Lung (tissue), 10 donors: ENCODE results near the gene SPDYE2B. TPM values are rescaled to one million over a fixed set of nuclear protein-coding genes. Genes with fewer than 3 reads are reported as not detected.
"Not testable (repeated sequence)": the region's sequence is repeated elsewhere in the genome, so short reads cannot be mapped to it uniquely, and the experiment has no call there.

Source experiments
- ATAC-seq: fragments of 200-7000 bp; cut with Tn5 transposase; one replicate; pipeline ENCODE4 v1.9.1; 2020; ENCODE audit warnings: moderate number of reproducible peaks; ENCODE audit not compliant: insufficient read depth, low FRiP score
- DNase-seq, 3 donors: peaks; one replicate each; pipeline ENCODE4 v3.0.0-alpha.2; 2013 to 2017
- H3K27ac ChIP-seq, 2 donors: one replicate each; pipeline ENCODE4 v1.5.1; 2013; ENCODE audit warnings: mild to moderate bottlenecking in 2 of 2, moderate library complexity in 2 of 2, control low read depth in 1 of 2, inconsistent platforms in 1 of 2, low read depth in 1 of 2, low read length in 1 of 2
- H3K27me3 ChIP-seq, 3 donors: one replicate each; pipeline ENCODE4 v1.5.1; 2013; ENCODE audit warnings: low read length in 2 of 3; ENCODE audit not compliant: control insufficient read depth in 3 of 3, insufficient read depth in 3 of 3
- H3K36me3 ChIP-seq, 4 donors: one replicate each; pipeline ENCODE4 v1.5.1; 2013; ENCODE audit warnings: low read length in 4 of 4, mild to moderate bottlenecking in 1 of 4, moderate library complexity in 1 of 4; ENCODE audit not compliant: control insufficient read depth in 4 of 4, insufficient read depth in 4 of 4
- H3K4me1 ChIP-seq, 5 donors: one replicate each; pipeline ENCODE4 v1.5.1; 2013; ENCODE audit warnings: low read length in 5 of 5, mild to moderate bottlenecking in 2 of 5, moderate library complexity in 1 of 5; ENCODE audit not compliant: control insufficient read depth in 5 of 5, insufficient read depth in 5 of 5
- H3K4me3 ChIP-seq: one replicate; pipeline ENCODE4 v1.5.1; 2013; ENCODE audit warnings: mild to moderate bottlenecking, control low read depth, moderate library complexity
- H3K9ac ChIP-seq, 2 donors: one replicate each; pipeline ENCODE4 v1.5.1; 2013; ENCODE audit warnings: low read length in 2 of 2, control low read depth in 1 of 2; ENCODE audit not compliant: insufficient read depth in 1 of 2
- H3K9me3 ChIP-seq, 4 donors: one replicate each; pipeline ENCODE4 v1.5.1; 2013; ENCODE audit warnings: low read length in 3 of 4, mild to moderate bottlenecking in 1 of 4, moderate library complexity in 1 of 4; ENCODE audit not compliant: control insufficient read depth in 4 of 4, insufficient read depth in 3 of 4
- WGBS, 2 donors: extraction: QIAGEN DNeasy Blood & Tissue Kit; methylation state at CpG; one replicate each; pipeline ENCODE4 v1.1.7; 2013; 5-methylcytosine and 5-hydroxymethylcytosine counted together
- polyA plus RNA-seq, 2 donors: library from polyadenylated mRNA; stranded (reverse); fragments of 200-250 nt; gene quantifications; one replicate each; pipeline ENCODE4 v1.2.1, GENCODE V29; 2013
- total RNA-seq, 2 donors: library from RNA; depleted of rRNA in 1 of 2; stranded (reverse); fragments of >200 nt in 1 of 2; gene quantifications; one replicate each; pipeline ENCODE4 v1.2.1, GENCODE V29; 2014 to 2021
- donor health status: Bipolar disorder and iron deficiency.
- donor health status: healthy.
- donor health status: DM: yes; HTN: yes; CAD: no.

Gene SPDYE2B
- total and polyA plus RNA-seq, 4 donors = not detected

DNA sequence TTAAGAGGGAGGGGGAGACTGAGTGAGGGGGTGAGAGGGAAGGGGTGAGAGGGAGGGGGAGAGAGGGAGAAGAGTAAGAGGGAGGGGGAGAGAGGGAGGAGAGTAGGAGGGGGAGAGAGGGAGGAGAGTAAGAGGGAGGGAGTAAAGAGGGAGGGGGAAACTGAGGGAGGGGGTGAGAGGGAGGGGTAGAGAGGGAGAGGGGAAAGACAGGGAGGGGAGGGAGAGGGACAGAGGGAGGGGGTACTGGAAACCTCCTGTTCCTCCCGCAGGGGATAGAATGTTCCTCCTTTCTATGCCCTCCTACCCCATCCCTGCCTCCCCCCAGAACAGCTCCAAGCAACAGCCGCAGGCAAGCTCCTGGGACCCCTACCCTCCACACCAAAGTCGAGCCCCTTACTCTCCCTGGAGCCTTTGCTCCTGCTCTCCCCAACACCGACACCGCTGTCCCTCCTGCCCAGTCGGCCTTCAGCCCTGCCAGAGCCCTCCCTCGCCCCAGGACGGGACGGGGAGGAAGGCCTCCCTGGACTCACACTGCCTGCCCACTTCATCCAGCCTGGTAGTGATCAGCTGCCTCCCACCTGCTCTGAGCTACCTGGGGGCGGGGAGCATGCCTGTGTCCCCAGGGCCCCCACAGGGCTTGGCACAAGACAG, 38.3 kb upstream of the SPDYE2B start:
- not testable (repeated sequence) for H3K4me1 ChIP-seq, H3K4me3 ChIP-seq, H3K27me3 ChIP-seq, ATAC-seq, H3K9ac ChIP-seq, H3K36me3 ChIP-seq, H3K9me3 ChIP-seq
- DNase-seq = peak; percentile 4 to 29 (median 18)
- WGBS, 2 donors = 20 to 36% methylated on average over 7 to 8 of the region's 10 CpGs
- peak overlapping the region in 1 of 2 donors; percentile 92 for H3K27ac ChIP-seq

DNA sequence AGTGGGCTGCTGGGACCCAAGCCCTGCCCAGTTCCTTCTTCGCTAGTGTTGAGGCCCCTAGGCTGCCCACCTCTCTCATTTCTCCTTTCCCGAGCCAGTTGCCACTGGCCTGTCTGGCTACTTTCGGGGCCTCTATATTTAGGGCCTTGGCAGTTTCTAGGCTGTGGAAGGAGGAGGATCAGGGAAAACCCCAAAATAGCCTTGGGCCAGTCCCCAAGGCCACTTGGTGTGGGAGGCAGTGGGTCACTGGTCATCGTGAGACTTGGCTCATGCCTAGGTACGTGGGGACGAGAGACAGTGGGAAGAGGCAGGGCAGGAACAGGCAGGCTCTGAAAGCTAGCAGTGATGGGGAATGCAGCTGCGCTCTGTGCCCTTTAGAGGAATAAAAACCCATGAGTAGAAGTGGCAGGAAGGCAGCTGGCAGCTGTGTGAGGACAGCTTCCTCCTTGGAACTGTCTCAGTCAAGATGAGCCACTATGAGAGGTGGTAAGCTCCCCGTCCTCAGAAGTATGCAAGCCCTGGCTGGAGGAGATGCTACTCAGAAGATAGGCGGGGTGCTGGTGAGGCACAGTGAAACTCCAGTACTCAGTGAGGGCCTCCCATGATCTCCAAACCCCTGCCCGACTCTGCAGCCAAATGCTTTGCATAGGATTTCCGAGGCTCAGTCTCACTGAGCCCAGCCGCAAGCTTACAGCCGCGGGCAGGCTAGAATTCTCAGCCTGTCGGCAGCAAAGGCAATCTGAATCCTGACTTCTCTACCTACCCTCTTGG, 36.4 kb upstream of the SPDYE2B start:
- ATAC-seq, H3K9ac ChIP-seq, H3K4me1 ChIP-seq, H3K9me3 ChIP-seq, H3K36me3 ChIP-seq, DNase-seq, H3K4me3 ChIP-seq, H3K27me3 ChIP-seq: not testable (repeated sequence)
- peak overlapping the region in 1 of 2 donors; percentile 51 for H3K27ac ChIP-seq
- WGBS, 2 donors = 56 to 74% methylated on average over 3 to 4 of the region's 15 CpGs

DNA sequence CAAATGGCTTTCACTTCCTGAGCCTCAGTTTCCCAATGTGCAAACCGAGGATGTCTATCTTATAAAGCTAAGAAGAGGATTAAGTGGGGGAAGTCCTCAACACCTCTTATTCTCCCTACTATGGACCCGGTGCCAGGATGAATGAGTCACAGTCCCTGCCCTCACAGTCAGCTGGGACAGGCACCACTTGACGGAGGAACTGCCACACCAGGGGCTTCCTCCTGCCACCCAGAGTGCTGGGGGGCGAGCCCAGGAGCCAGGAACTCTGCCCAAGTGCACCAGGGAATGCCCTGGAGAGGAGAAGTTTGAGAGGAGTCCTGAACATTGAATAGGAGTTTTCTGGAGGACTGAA, 35.8 kb upstream of the SPDYE2B start:
- WGBS, 2 donors = no CpG with 5 or more reads among the region's 4 CpGs
- H3K27ac ChIP-seq, H3K27me3 ChIP-seq, ATAC-seq, H3K9me3 ChIP-seq, H3K4me3 ChIP-seq, H3K36me3 ChIP-seq, DNase-seq, H3K9ac ChIP-seq, H3K4me1 ChIP-seq: not testable (repeated sequence)

DNA sequence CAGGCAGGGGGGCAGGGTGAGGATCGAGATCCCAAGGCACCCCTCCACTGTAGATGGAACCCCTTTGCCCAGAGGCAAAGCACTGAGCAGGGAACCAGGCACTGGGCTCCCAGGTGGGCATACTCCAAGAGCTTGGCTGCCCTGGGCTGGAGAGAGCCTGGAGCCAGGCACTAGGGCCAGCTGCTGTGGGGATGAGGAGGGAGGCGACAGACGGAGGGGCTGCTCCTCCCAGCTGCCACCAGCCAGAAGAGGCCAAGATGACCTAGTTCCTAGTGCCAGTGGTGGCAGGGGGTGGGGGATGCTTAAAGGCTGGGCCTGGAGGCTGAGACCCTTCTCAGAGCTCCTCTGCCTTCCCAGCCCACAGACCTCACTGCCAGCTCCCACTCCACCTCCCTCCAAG, 35.2 kb upstream of the SPDYE2B start:
- no CpG with 5 or more reads among the region's 3 CpGs for WGBS, 2 donors
- H3K36me3 ChIP-seq, ATAC-seq, H3K9ac ChIP-seq, H3K4me1 ChIP-seq, H3K27me3 ChIP-seq, H3K9me3 ChIP-seq, H3K4me3 ChIP-seq, H3K27ac ChIP-seq, DNase-seq: not testable (repeated sequence)

DNA sequence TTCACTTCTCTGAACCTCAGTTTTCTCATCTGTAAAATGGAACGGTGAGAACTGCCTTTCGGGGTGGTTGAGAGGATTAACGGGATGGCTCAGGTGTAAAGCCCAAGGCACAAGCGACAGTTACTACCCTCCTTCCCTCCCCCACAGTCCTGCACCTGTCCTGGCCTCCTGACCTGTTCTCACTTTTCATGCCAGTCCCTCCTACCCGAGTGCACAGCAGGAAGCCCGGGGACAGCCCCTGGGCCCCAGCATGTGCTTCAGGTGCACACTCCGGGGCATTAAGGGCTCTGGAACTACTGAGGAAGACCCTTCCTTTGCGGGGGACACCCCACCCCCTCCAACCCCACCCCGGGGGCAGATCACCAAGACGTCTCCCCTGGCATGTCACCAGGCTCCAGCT, 34.2 kb upstream of the SPDYE2B start:
- ATAC-seq, H3K4me1 ChIP-seq, H3K9ac ChIP-seq, H3K27me3 ChIP-seq, H3K4me3 ChIP-seq, H3K36me3 ChIP-seq, H3K9me3 ChIP-seq, DNase-seq, H3K27ac ChIP-seq: not testable (repeated sequence)
- no CpG with 5 or more reads among the region's 10 CpGs for WGBS, 2 donors

DNA sequence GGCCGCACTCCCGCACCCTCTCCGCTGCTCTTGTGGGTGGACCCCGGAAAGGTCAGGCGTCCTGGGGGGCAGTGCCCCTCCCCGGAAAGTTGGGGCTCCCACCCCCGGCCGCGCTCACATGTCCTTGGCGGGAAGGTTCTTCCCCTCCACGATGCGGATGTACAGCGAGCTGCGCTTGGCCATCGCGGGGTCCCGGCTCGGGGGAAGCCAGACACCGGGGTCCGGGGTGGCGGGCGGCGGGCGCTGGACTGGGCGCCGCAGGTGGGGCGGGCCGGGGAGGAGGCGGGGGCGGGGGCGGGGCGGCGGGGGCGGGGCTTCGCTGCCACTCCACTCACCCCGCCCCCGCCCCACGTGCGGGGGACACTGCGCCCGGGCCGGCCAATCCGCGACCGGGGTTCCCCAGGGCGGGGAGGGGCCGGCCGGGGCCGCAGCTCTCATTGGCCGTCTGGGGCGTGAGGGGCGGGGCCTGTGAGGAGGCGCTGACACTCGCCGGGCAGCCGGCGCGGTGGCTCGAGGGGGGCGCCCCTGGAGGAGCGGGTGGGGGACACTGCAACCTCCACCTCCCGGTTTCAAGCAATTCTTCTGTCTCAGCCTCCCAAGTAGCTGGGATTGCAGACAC, 33.5 kb upstream of the SPDYE2B start, which contains the start of gene RASA4:
RASA4 (minus strand) TSS at position 250 of the 619 bp plus-strand sequence; CDS start at position 183, 67 bp downstream.
- H3K9me3 ChIP-seq, H3K4me1 ChIP-seq, H3K36me3 ChIP-seq, H3K27ac ChIP-seq, H3K27me3 ChIP-seq, H3K9ac ChIP-seq: not testable (repeated sequence)
- peak within 1 kb of the TSS; percentile 50 for H3K4me3 ChIP-seq
- ATAC-seq (peak; percentile 95), DNase-seq (peak; percentile 26 to 55 (median 28))
- WGBS, 2 donors = 1% methylated on average over 13 to 28 of the region's 62 CpGs

DNA sequence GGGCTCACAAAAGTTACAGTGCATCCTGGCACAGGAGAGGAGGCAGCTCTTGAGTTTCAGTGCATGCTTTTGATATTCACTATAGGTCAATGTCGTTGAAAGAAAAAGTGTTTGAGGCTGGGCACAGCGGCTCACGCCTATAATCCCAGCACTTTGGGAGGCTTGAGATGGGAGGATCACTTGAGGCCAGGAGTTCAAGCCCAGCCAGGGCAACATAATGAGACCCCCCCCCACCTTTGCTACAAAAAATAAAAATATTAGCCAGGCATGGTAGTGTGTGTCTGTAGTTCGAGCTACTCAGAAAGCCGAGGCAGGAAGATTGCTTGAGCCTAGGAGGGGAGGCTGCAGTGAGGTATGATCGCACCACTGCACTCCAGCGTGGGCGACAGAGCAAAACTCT, 32.0 kb upstream of the SPDYE2B start:
- not testable (repeated sequence) for H3K9ac ChIP-seq, H3K36me3 ChIP-seq, DNase-seq, H3K9me3 ChIP-seq, ATAC-seq, H3K4me1 ChIP-seq, H3K4me3 ChIP-seq, H3K27ac ChIP-seq, H3K27me3 ChIP-seq
- WGBS, 2 donors = 77 to 82% methylated on average over 3 to 5 of the region's 8 CpGs

DNA sequence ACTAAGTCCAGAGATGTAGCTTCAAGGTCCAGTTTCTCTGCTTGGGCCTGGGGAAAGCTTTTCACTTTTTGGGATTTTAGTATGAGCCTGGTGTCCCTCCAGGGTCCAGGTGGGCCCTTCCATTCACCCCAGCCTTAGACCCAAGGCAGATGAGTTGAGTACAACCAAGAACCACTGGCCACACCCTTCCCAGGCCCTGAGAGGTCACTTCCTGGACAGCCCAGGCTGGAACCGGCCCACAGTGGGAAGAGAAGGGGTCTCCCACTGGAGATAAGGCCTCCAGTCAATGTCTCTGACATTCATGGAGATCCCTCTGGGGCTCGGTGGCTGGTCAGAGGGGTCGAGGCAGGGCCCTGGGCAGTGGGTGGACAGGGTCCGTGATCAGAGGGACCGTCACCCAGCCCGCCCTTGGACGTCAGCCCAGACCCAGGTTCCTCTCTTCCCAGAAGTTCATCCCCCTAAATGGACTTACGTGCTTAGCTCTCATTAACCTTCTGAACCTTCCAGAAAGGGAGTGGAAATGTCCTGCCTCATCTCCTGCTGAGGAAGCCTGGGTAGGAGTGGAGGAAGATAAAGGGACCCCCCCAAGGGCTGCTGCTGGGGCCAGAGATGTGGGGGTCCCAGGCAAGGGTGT, 22.7 kb upstream of the SPDYE2B start:
- not testable (repeated sequence) for H3K4me1 ChIP-seq, DNase-seq, H3K4me3 ChIP-seq, H3K36me3 ChIP-seq, H3K27me3 ChIP-seq, H3K9me3 ChIP-seq, H3K9ac ChIP-seq, ATAC-seq, H3K27ac ChIP-seq
- no CpG with 5 or more reads among the region's 8 CpGs for WGBS, 2 donors
